MM.1S (cell line): ENCODE measurements around the gene BRK1.
"Not testable (repeated sequence)": the region's sequence is repeated elsewhere in the genome, so short reads cannot be mapped to it uniquely, and the experiment has no call there.

ENCODE experiments used
- DNase-seq: peaks from one replicate; pipeline ENCODE4 v3.0.0-alpha.2; 2015
- H2AFZ ChIP-seq: fragments of 300-600 bp; sonication (generic); 2 replicates; pipeline ENCODE4 v1.6.0; 2016; ENCODE audit warnings: antibody characterized with exemption, low read length
- H3F3A ChIP-seq: fragments of 300-600 bp; sonication (generic); 2 replicates; pipeline ENCODE4 v1.6.1; 2016; ENCODE audit warnings: mild to moderate bottlenecking, antibody characterized with exemption, low read length, moderate library complexity, mixed read lengths; ENCODE audit not compliant: insufficient read depth
- H3K27ac ChIP-seq: fragments of 300-600 bp; sonication (generic); 2 replicates; pipeline ENCODE4 v1.5.1; 2016; ENCODE audit warnings: mild to moderate bottlenecking, low read length
- H3K27me3 ChIP-seq: fragments of 300-600 bp; sonication (generic); replicated peaks from 2 replicates; pipeline ENCODE4 v1.6.0; 2016; ENCODE audit warnings: low read length; ENCODE audit not compliant: insufficient read depth
- H3K36me3 ChIP-seq: fragments of 300-600 bp; sonication (generic); replicated peaks from 2 replicates; pipeline ENCODE4 v1.6.1; 2016; ENCODE audit warnings: mild to moderate bottlenecking, low read length, mixed read lengths; ENCODE audit not compliant: insufficient read depth
- H3K4me1 ChIP-seq: fragments of 300-600 bp; sonication (generic); 2 replicates; pipeline ENCODE4 v1.6.1; 2016; ENCODE audit warnings: low read length, mixed read lengths
- H3K4me2 ChIP-seq: fragments of 300-600 bp; sonication (generic); 2 replicates; pipeline ENCODE4 v1.6.0; 2016; ENCODE audit warnings: low read depth, low read length
- H3K4me3 ChIP-seq: fragments of 300-600 bp; sonication (generic); 2 replicates; pipeline ENCODE4 v1.5.1; 2016; ENCODE audit warnings: low read length, mixed read lengths
- H3K79me2 ChIP-seq: fragments of 300-600 bp; sonication (generic); 2 replicates; pipeline ENCODE4 v1.6.1; 2016; ENCODE audit warnings: mixed run types, low read length, mixed read lengths
- H3K9ac ChIP-seq: fragments of 300-600 bp; sonication (generic); 2 replicates; pipeline ENCODE4 v1.6.1; 2016; ENCODE audit warnings: low read length, mixed read lengths
- H3K9me2 ChIP-seq: fragments of 300-600 bp; sonication (generic); replicated peaks from 2 replicates; pipeline ENCODE4 v1.6.1; 2016; ENCODE audit warnings: mild to moderate bottlenecking, low read length, mixed read lengths; ENCODE audit not compliant: insufficient read depth
- H3K9me3 ChIP-seq: fragments of 300-600 bp; sonication (generic); replicated peaks from 2 replicates; pipeline ENCODE4 v1.6.1; 2016; ENCODE audit warnings: mild to moderate bottlenecking, low read length, mixed read lengths; ENCODE audit not compliant: insufficient read depth
- H4K20me1 ChIP-seq: fragments of 300-600 bp; sonication (generic); 2 replicates; pipeline ENCODE4 v1.6.1; 2016; ENCODE audit warnings: mild to moderate bottlenecking, low read length, moderate library complexity, mixed read lengths; ENCODE audit not compliant: insufficient read depth
- EZH2 ChIP-seq: fragments of 300-600 bp; sonication (generic); optimal IDR thresholded peaks from 2 replicates; pipeline ENCODE3; 2017; ENCODE audit warnings: low read depth, mild to moderate bottlenecking, antibody characterized with exemption, low read length, mixed read lengths
- EZH2phosphoT487 ChIP-seq: fragments of 300-600 bp; sonication (generic); IDR thresholded peaks from 2 replicates; pipeline ENCODE4 v1.6.1; 2018; ENCODE audit warnings: antibody characterized with exemption, low read length
- TF ChIP-seq, protein P1 (sequence below): fragments of 300-600 bp; sonication (generic); IDR thresholded peaks from 2 replicates; pipeline ENCODE4 v1.5.1; 2016; ENCODE audit warnings: antibody characterized with exemption, low read length, mixed read lengths

BRK1 gene

DNA sequence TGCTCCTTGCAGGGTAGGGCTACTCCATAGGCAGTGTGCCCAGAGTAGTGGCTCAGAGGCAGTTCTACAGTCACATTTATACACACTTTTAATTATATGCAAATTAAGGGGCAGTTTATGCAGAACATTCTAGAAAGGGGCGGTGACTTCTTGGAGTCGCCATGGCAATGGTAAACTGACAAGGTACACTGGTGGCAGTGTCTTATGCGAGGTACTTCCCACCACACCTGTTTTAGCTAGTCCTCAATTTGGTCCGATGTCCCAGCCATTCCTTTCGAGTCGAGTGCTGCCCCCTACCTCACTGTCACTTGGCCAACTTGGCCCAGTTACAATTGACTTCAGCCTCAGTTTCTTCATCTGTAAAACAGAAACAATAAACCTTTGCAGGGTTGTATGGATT, 45.5 kb downstream of the BRK1 start:
- Histone ChIP-seq H3K9me3 (no peaks in the 10 kb centered on the region), H3K4me3 (no peak overlapping the region), H4K20me1 (no peaks in the 10 kb centered on the region), H2AFZ (no peak overlapping the region), H3K79me2 (no peaks in the 10 kb centered on the region), H3K27ac (no peak overlapping the region), H3K4me1 (no peaks in the 10 kb centered on the region), H3F3A (no peaks in the 10 kb centered on the region), H3K9ac (no peak overlapping the region), H3K27me3 (no peaks in the 10 kb centered on the region), H3K4me2 (no peak overlapping the region), H3K9me2 (no peaks in the 10 kb centered on the region), H3K36me3 (no peaks in the 10 kb centered on the region)
- TF ChIP-seq, protein P1, sequence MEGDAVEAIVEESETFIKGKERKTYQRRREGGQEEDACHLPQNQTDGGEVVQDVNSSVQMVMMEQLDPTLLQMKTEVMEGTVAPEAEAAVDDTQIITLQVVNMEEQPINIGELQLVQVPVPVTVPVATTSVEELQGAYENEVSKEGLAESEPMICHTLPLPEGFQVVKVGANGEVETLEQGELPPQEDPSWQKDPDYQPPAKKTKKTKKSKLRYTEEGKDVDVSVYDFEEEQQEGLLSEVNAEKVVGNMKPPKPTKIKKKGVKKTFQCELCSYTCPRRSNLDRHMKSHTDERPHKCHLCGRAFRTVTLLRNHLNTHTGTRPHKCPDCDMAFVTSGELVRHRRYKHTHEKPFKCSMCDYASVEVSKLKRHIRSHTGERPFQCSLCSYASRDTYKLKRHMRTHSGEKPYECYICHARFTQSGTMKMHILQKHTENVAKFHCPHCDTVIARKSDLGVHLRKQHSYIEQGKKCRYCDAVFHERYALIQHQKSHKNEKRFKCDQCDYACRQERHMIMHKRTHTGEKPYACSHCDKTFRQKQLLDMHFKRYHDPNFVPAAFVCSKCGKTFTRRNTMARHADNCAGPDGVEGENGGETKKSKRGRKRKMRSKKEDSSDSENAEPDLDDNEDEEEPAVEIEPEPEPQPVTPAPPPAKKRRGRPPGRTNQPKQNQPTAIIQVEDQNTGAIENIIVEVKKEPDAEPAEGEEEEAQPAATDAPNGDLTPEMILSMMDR, result no peak
- TF ChIP-seq EZH2phosphoT487 (no peak), EZH2 (no peak)
- no peak for DNase-seq

DNA sequence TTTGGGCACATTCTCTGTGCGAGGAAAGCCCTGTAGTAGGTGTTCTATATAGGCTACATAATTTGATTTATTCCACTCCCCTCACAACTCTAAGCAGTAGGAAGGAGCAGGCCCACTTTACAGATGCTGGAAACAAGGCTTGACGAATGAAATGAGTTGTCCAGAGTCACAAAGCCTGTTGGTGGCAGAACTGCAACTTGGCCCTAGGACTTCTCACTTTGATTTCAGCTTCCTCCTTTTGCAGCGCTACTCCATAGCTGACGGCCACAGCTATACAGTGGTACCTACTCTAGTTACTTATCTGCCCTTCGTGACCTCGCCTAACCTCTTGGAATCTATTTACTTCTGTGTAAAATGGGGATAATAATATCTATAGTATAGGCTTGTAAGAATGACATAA, 46.7 kb downstream of the BRK1 start:
- no peaks in the 10 kb centered on the region for H4K20me1 ChIP-seq
- no peaks in the 10 kb centered on the region for H3K79me2 ChIP-seq
- H3K27ac ChIP-seq, result no peak overlapping the region
- DNase-seq, result no peak
- no peaks in the 10 kb centered on the region for H3K9me3 ChIP-seq
- H3K27me3 ChIP-seq, result no peaks in the 10 kb centered on the region
- H3K9me2 ChIP-seq, result no peaks in the 10 kb centered on the region
- H3F3A ChIP-seq, result no peaks in the 10 kb centered on the region
- no peak overlapping the region for H2AFZ ChIP-seq
- no peaks in the 10 kb centered on the region for H3K4me1 ChIP-seq
- TF ChIP-seq, protein P1, result no peak
- TF ChIP-seq EZH2, result no peak
- TF ChIP-seq EZH2phosphoT487, result no peak
- H3K4me2 ChIP-seq, result no peak overlapping the region
- no peak overlapping the region for H3K9ac ChIP-seq
- H3K4me3 ChIP-seq, result no peak overlapping the region
- no peaks in the 10 kb centered on the region for H3K36me3 ChIP-seq

DNA sequence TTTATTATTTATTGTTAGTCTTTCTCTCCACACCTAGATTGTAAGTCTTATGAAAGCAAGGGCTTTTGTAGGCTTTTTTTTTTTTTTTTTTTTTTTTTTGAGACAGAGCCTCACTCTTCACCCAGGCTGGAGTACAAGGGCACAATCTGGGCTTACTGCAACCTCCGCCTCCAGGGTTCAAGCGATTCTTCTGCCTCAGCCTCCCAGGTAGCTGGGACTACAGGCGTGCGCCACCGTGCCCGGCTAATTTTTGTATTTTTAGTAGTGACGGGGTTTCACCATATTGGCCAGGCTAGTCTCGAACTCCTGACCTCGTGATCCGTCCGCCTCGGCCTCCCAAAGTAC, 48.7 kb downstream of the BRK1 start:
- peak overlapping the region; percentile 96 for H3K4me2 ChIP-seq
- H3K9ac ChIP-seq, DNase-seq, H3K27ac ChIP-seq, H3F3A ChIP-seq, H3K9me2 ChIP-seq, H4K20me1 ChIP-seq, H3K27me3 ChIP-seq, H3K4me1 ChIP-seq, H3K79me2 ChIP-seq, H3K9me3 ChIP-seq, H3K36me3 ChIP-seq: not testable (repeated sequence)
- H3K4me3 ChIP-seq, result peak overlapping the region; percentile 78
- peak overlapping the region; percentile 93; the same call in 1 of the 2 replicates for H2AFZ ChIP-seq

DNA sequence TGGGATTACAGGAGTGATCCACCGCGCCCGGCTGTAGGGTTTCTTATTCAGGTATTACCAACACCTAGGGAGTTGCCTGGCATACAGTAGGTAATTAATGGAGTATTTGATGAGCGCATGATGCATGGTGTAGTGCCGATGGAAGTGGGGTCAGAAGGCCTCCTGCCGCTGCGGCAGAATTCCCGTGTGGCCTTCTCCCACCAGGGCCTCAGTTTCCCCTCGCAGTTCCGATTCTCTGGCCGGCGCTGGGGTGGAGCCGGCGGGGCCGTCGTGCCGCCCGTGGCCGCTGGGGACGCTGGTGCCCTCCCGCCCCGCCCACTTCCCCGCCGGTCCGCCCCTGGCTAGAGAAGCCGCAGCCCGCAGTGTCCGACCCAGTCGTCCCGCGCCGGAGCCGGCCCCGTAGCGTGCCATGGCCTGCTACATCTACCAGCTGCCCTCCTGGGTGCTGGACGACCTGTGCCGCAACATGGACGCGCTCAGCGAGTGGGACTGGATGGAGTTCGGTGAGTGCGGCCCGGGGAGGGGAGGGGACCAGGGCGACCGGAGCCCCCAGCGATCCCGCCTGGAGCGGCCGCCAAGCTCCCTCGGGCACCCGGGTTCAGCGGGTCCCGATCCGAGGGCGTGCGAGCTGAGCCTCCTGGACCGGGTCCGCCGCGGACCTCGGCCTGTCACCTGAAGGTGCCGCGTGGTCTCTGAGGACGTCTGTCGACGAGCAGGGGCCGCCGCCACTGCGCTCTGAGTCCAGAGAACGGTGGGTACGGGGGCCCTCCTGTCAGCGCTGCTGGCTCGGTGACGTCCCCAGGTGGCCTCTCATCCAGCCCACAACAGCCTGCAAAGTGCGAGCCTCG, 49.3 kb downstream of the BRK1 start, which contains the start of gene IRAK2:
IRAK2 (plus strand) TSS at position 374 of the 848 bp plus-strand sequence; CDS start at position 410, 36 bp downstream.
- no peaks in the 10 kb centered on the region for H3K36me3 ChIP-seq
- peak within 1 kb of the TSS; percentile 96 for H3K4me2 ChIP-seq
- no peaks in the 10 kb centered on the region for H4K20me1 ChIP-seq
- H3K27me3 ChIP-seq, result no peaks in the 10 kb centered on the region
- no peaks in the 10 kb centered on the region for H3F3A ChIP-seq
- no peaks in the 10 kb centered on the region for H3K4me1 ChIP-seq
- H3K9me3 ChIP-seq, result no peaks in the 10 kb centered on the region
- no peak within 1 kb of the TSS for H3K27ac ChIP-seq
- peak within 1 kb of the TSS; percentile 75 for H3K9ac ChIP-seq
- H3K79me2 ChIP-seq, result no peaks in the 10 kb centered on the region
- TF ChIP-seq, protein P1, result peak; percentile 56
- TF ChIP-seq EZH2phosphoT487 (no peak), EZH2 (no peak)
- no peaks in the 10 kb centered on the region for H3K9me2 ChIP-seq
- peak; percentile 61 for DNase-seq
- H2AFZ ChIP-seq, result peak within 1 kb of the TSS; percentile 93
- peak within 1 kb of the TSS; percentile 78 for H3K4me3 ChIP-seq
